Left lung (tissue), 10 donors: ENCODE data around the gene ADGRG3. TPM values are rescaled to one million over a fixed set of nuclear protein-coding genes. Genes with fewer than 3 reads are reported as not detected.

Experiments
- ATAC-seq: fragments of 200-7000 bp; cut with Tn5 transposase; one replicate; pipeline ENCODE4 v1.9.1; 2020; ENCODE audit warnings: moderate library complexity
- DNase-seq, 4 donors: peaks; one replicate each; pipeline ENCODE4 v3.0.0-alpha.2; 2013 to 2020
- H3K27ac ChIP-seq, 2 donors: fragments of 200-600 bp; sonication (generic) in 1 of 2; one replicate each; pipeline versions ENCODE4 v1.5.0 to v1.8.0; 2020 to 2021
- H3K27me3 ChIP-seq, 2 donors: fragments of 200-600 bp; sonication (generic) in 1 of 2; one replicate each; pipeline versions ENCODE4 v1.5.0 to v1.8.0; 2020 to 2021
- H3K36me3 ChIP-seq, 2 donors: fragments of 200-600 bp; sonication (generic) in 1 of 2; one replicate each; pipeline versions ENCODE4 v1.5.0 to v1.8.0; 2020 to 2021
- H3K4me1 ChIP-seq, 2 donors: fragments of 200-600 bp; one replicate each; pipeline ENCODE4 v1.8.0; 2021
- H3K4me3 ChIP-seq, 2 donors: fragments of 200-600 bp; sonication (generic) in 1 of 2; one replicate each; pipeline versions ENCODE4 v1.5.0 to v1.8.0; 2020 to 2021; ENCODE audit warnings: mild to moderate bottlenecking in 1 of 2
- H3K9me3 ChIP-seq, 2 donors: fragments of 200-600 bp; sonication (generic) in 1 of 2; one replicate each; pipeline versions ENCODE4 v1.5.0 to v1.8.0; 2020 to 2021
- intact Hi-C, 2 donors: fragments of 100-400 bp; cut with DNase I; formaldehyde crosslinking; loops; one replicate each; pipeline versions ENCODE4 v1.11.2 to v1.14.2; 2022
- polyA plus RNA-seq, 6 donors: library from polyadenylated mRNA; unstranded; fragments of 120-200 nt; gene quantifications; one replicate each; pipeline ENCODE4 v1.2.1, GENCODE V29; 2013; ENCODE audit not compliant: insufficient read length in 6 of 6
- total RNA-seq, 2 donors: library from RNA; stranded (reverse); fragmentation: NEBNext Ultra II Directional; extraction: Animal tissue kit (Norgen Biotek cat#: 25700); gene quantifications; one replicate each; pipeline ENCODE4 v1.2.1, GENCODE V29; 2021
- TF ChIP-seq, protein P1 (sequence below), 2 donors: fragments of 200-600 bp; sonication (generic) in 1 of 2; IDR thresholded peaks; one replicate each; pipeline versions ENCODE4 v1.5.0 to v1.8.0; 2021; ENCODE audit warnings: antibody characterized with exemption in 2 of 2
- donor health status: DM: no; HTN: yes; CAD: no.
- donor health status: DM: no; HTN: no; CAD: no.

Gene ADGRG3
- total and polyA plus RNA-seq, 8 donors: 0.70 to 29.8 (median 1.1) TPM

DNA sequence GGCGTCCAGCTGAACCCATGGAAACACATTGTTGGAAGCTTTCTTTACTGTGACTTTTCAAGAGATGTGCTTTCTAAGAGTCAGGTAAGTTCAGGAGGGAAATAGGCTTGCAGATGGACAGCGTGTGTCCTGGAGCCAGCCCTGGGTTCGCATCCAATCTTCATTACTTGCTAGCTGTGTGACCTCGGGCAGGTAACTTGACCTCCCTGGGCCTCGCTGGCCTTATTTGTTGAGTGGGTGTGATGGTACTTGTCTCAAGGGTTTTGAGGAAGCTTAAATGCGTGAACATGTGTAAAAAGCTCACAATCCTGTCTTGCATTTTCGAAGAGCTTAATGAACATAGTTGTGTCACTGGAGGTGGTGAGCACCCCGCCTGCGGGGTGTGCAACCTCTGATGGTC is 27.9 kb upstream of the ADGRG3 start:
- peak overlapping the region in 1 of 2 donors; percentile 18 for H3K27ac ChIP-seq
- peak; percentile 20 for ATAC-seq
- DNase-seq: no peak
- no peaks in the 10 kb centered on the region for H3K9me3 ChIP-seq
- H3K27me3 ChIP-seq: peaks cover 0 to 8% of the 10 kb centered on the region in 2 donors
- TF ChIP-seq, protein P1, sequence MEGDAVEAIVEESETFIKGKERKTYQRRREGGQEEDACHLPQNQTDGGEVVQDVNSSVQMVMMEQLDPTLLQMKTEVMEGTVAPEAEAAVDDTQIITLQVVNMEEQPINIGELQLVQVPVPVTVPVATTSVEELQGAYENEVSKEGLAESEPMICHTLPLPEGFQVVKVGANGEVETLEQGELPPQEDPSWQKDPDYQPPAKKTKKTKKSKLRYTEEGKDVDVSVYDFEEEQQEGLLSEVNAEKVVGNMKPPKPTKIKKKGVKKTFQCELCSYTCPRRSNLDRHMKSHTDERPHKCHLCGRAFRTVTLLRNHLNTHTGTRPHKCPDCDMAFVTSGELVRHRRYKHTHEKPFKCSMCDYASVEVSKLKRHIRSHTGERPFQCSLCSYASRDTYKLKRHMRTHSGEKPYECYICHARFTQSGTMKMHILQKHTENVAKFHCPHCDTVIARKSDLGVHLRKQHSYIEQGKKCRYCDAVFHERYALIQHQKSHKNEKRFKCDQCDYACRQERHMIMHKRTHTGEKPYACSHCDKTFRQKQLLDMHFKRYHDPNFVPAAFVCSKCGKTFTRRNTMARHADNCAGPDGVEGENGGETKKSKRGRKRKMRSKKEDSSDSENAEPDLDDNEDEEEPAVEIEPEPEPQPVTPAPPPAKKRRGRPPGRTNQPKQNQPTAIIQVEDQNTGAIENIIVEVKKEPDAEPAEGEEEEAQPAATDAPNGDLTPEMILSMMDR (IDR thresholded peaks at IDR 0.05): no peak
- peaks cover 6 to 80% of the 10 kb centered on the region in 2 donors for H3K4me1 ChIP-seq
- H3K36me3 ChIP-seq: no peaks in the 10 kb centered on the region
- intact Hi-C loops: no loop called here
- no peak overlapping the region for H3K4me3 ChIP-seq

DNA sequence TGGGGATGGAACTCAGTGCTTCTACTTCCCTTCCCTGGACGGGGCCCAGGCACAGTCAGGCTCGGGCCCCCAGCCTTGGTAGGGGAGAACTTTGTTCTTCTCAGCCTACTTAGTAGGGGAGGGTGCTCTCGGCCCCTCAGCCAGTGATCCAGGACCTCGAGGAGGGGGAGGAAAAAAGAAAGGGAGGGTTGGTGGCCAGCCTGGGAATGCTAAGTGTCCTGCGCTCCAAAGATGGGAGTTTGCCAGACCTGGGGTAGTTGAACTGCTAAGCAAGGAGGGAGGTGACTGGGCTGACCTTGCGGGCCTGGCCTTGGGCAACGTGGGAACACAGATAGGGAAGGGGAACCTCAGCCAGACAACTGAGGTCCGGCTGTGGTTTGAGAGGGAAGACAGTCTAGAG is 27.5 kb upstream of the ADGRG3 start:
- DNase-seq (no peak), ATAC-seq (peak; percentile 42)
- Histone ChIP-seq H3K4me1 (peaks cover 6 to 80% of the 10 kb centered on the region in 2 donors), H3K27ac (no peak overlapping the region), H3K27me3 (peaks cover 0 to 12% of the 10 kb centered on the region in 2 donors), H3K4me3 (no peak overlapping the region), H3K9me3 (no peaks in the 10 kb centered on the region), H3K36me3 (no peaks in the 10 kb centered on the region)
- TF ChIP-seq, protein P1 (IDR thresholded peaks at IDR 0.05): no peak
- intact Hi-C loops: no loop called here

DNA sequence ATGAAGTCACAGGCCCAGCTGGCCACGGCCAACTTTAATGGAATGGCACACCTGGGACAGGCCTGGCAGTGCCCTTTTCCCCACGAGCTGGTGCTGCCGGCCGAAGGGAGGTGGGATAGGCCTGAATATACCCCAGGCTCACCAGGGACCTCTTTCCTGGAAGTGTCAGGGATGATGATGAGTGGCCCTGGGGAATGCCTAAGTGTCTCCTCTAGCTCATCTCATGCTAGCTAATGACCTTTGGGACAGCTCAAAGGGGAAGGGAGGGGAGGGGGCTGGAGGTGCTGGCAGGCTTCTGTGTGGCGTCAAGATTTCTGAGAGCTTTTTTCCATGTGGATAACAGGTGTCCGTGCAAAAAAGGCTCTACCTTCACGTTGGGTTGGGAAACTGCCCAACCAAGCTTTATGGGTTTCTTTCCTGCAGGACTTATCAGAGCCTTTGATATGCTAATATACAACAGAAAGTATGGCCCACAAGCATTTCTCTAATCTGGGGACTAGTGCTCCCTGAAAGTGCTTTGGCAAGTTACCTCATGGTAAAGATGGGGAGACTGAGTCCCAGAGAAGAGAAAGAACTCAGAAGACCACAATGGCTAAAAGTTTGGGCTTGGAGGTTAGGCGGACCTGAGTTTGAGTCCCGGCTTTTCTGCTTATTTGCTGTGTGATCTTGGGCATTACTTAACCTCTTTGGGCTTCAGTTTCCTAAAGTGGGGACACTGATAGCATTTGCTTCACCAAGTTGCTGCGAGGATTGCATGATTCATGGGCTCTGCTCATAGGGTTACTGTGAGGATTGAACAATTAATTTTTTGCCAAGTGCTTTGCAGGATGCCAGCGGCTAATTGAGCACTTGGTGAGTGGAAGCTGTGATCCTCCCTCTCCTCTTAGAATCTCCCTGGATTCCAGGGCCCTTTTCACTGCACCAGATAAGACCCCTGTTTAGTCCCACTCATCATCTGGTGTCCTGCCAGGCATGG is 25.7 kb upstream of the ADGRG3 start:
- H3K4me3 ChIP-seq: no peak overlapping the region
- no peaks in the 10 kb centered on the region for H3K9me3 ChIP-seq
- H3K36me3 ChIP-seq: no peaks in the 10 kb centered on the region
- peaks cover 6 to 70% of the 10 kb centered on the region in 2 donors for H3K4me1 ChIP-seq
- intact Hi-C loops: no loop called here
- no peak for ATAC-seq
- TF ChIP-seq, protein P1 (IDR thresholded peaks at IDR 0.05): no peak
- H3K27ac ChIP-seq: no peak overlapping the region
- DNase-seq: no peak
- H3K27me3 ChIP-seq: peaks cover 0 to 18% of the 10 kb centered on the region in 2 donors

DNA sequence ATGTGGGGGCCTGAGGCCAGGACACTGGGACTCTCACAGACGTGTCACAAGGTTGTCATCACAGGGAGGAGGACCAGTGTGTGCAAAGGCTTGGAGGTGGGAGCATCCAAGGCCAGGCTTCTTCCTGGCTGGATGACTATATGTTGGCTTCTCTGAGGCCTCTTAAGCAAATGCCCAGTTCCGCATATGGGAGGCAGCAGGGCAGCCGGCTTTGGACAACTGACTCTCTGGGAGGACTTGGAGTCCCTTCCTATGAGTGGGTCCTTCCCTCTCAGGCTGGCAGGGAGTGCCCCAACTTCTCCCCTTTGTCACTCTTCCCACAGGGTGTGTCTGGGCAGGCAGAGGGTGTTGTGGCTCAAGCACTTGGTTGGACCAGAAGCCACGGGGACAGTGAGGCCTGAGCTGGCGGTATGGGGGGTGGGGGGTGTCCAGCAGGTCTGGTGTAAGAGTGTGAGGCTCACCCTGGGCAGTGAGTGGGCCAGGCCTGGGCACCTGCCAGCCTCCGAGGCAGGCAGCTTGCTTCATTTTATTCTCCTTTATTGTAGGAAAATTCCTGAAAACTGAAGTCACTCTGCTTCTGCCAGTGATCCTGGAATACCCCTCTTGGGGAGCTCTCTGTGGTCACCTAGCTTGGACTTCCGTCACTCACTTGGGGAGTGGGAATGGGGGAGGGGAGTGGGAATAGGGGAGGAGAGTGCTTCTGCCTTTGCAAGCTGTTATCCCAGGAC is 24.8 kb upstream of the ADGRG3 start:
- peak; percentile 64 for ATAC-seq
- intact Hi-C loops: no loop called here
- peaks cover 6 to 70% of the 10 kb centered on the region in 2 donors for H3K4me1 ChIP-seq

More for the DNA sequence above, 24.8 kb upstream of the ADGRG3 start:
- Histone ChIP-seq H3K27ac (peak overlapping the region in 1 of 2 donors; percentile 37), H3K9me3 (no peaks in the 10 kb centered on the region), H3K4me3 (no peak overlapping the region), H3K36me3 (no peaks in the 10 kb centered on the region), H3K27me3 (peaks cover 0 to 18% of the 10 kb centered on the region in 2 donors)
- peak in 1 of 4 donors; percentile 62 for DNase-seq
- TF ChIP-seq, protein P1 (IDR thresholded peaks at IDR 0.05): no peak
